Prostate gland (tissue), 2 donors: ENCODE measurements around the gene QRFP.

ENCODE experiments used
- CTCF ChIP-seq, 4 experiments: fragments of 200-600 bp in 2 of 4; fragments of 450-650 bp in 2 of 4; sonication (generic) in 2 of 4; IDR thresholded peaks; 1 replicate in 3 of 4; 2 replicates in 1 of 4; pipeline ENCODE4 v1.5.1; 2016 to 2019; ENCODE audit warnings: antibody characterized with exemption in 4 of 4, mild to moderate bottlenecking in 2 of 4, moderate library complexity in 2 of 4
- POLR2AphosphoS5 ChIP-seq: sonication (generic); formaldehyde crosslinking; IDR thresholded peaks from one replicate; pipeline ENCODE4 v1.6.1; 2017; ENCODE audit warnings: antibody characterized with exemption

- TF ChIP-seq CTCF (IDR thresholded peaks at IDR 0.05): no peak
- no peak for TF ChIP-seq POLR2AphosphoS5
Observed at GRCh38 chr9:130933114-130934046, 36.8 kb upstream of the QRFP start.
